Measurements from ENCODE around the gene TEX101. TPM values are rescaled to one million over a fixed set of nuclear protein-coding genes. Genes with fewer than 3 reads are reported as not detected.
"Not testable (repeated sequence)": the region's sequence is repeated elsewhere in the genome, so short reads cannot be mapped to it uniquely, and the experiment has no call there.

Gene TEX101, protein sequence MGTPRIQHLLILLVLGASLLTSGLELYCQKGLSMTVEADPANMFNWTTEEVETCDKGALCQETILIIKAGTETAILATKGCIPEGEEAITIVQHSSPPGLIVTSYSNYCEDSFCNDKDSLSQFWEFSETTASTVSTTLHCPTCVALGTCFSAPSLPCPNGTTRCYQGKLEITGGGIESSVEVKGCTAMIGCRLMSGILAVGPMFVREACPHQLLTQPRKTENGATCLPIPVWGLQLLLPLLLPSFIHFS
- under 1 TPM in 1 of 10 donors, not detected in 9; 0.19 TPM for polyA plus RNA-seq (ENCODE audit: insufficient read length in 10 of 10)
- long read RNA-seq, donor 1: 0 reads
- long read RNA-seq, donor 2: 0 reads
- long read RNA-seq, donor 3: 0 reads
- long read RNA-seq, donor 4: 0 reads
- long read RNA-seq, donor 5: 0 reads
- long read RNA-seq, donor 6: 0 reads
- long read RNA-seq, donor 7: 0 reads
- long read RNA-seq, donor 8: 0 reads
- long read RNA-seq, donor 9: 0 reads

GRCh38 chr19:43414554-43414953 lies at the start of gene TEX101:
TSS of gene TEX101 (plus strand) at chr19:43414890. CDS start at chr19:43415920, 1,030 bp downstream.
- no peak for DNase-seq

- DNase-seq: not testable (repeated sequence)
Measured at GRCh38 chr19:43365677-43366076, 49.0 kb upstream of the TEX101 start.

DNA sequence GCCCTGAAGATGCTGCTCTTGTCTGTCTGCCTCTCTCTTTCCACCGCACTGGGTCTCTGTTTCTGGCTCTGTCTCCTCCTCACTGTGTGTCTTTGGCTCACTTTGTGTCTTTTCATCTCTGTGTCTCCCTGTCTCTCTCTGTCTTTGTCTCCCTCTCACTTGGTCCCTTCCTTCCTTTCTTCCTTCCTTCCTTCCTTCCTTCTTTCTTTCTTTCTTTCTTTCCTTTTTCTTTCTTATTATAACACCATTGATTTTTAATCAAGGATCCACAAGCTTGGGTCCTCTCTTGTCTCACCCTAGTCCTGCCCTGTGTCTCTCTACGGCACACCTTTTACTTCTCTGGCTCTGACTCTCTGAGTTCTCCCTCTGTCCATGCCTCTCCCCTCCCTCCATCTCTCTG lies 46.9 kb upstream of the TEX101 start:
- no peak for DNase-seq

- DNase-seq: not testable (repeated sequence)
Measured at GRCh38 chr19:43368897-43369296, 45.8 kb upstream of the TEX101 start.

GRCh38 chr19:43371909-43372308 lies 42.8 kb upstream of the TEX101 start:
- DNase-seq: no peak

DNA sequence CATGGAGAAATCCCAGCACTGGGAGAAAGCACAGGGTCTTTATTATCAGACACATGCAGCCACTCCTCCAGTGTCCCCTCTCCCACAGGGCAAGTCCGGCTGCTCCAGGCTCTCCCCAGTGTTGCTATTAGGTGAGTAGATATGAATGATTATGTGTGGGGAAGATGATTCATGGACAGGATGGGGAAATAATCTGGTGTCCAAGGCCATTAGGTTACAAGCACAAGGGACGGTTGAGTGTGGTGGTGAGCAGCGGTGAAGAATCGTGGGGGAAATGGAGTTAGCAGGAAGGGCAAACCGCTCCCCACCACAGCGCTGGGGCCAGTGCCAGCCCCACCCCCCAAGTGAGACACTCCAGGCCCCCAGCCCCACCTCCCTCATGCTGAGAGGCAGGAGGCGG lies 42.2 kb upstream of the TEX101 start:
- DNase-seq: no peak

DNA sequence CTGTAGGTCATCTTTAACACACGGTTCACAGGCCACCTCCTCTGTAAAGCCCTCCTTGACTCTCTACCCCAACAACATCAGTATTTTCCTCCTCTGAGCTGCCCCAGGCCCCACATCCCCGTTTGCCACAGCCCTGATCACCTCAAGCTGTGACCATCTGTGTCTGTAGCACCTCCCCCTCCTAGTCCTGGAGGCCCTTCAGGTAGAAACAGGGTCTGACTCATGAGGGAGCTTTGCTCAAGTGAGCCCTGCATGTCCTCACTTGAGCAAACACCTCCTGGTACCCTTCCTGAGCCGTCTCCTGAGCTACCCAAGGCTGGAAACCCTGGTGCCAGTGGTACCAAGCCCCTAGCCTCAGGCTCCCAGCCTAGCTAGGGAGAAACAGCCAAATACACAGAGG lies 37.1 kb upstream of the TEX101 start:
- DNase-seq: not testable (repeated sequence)

GRCh38 chr19:43380008-43380407 lies 34.7 kb upstream of the TEX101 start:
- no peak for DNase-seq

GRCh38 chr19:43380771-43381386 lies 33.8 kb upstream of the TEX101 start:
- no peak for DNase-seq

- DNase-seq: not testable (repeated sequence)
Measured at GRCh38 chr19:43382586-43383216, 32.0 kb upstream of the TEX101 start.

DNA sequence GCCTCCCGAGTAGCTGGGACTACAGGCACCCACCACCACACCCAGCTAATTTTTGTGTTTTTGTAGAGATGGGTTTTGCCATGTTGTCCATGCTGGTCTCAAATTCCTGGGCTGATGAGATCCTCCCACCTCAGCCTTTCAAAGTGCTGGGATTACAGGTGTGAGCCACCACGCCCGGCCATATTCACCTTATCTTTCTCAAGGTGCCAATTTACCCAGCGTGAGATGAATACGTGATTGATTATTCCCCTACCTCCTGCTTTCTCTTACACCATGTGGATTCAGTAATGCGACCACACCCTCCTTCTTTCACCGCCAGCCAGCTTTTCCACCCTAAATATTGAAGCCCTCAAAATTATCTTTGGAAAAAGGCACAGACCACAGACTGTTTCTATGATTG lies 31.4 kb upstream of the TEX101 start:
- not testable (repeated sequence) for DNase-seq

DNA sequence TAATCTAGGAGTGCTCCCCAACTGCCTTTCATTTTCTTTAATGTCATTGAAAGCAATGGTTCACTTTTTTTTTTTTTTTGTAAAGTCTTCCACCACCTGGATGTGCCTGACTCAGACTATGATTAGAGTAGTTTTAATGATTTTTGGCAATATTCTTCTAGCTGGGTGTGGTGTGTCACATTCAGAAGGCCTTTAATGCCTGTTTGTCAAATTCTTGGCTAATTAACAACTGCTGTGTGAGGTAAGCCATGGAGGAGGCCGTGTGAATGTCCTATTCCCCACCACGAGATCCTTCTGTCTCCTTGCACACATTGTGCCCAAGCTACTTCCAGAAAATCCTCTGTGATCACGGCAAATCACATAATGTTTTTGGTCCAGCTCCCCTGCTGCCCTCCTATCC lies 30.9 kb upstream of the TEX101 start:
- DNase-seq: not testable (repeated sequence)

- not testable (repeated sequence) for DNase-seq
Measured at GRCh38 chr19:43390903-43391551, 23.7 kb upstream of the TEX101 start.

GRCh38 chr19:43391552-43391935 lies 23.1 kb upstream of the TEX101 start:
- DNase-seq: not testable (repeated sequence)

- not testable (repeated sequence) for DNase-seq
Measured at GRCh38 chr19:43393501-43393900, 21.2 kb upstream of the TEX101 start.

DNA sequence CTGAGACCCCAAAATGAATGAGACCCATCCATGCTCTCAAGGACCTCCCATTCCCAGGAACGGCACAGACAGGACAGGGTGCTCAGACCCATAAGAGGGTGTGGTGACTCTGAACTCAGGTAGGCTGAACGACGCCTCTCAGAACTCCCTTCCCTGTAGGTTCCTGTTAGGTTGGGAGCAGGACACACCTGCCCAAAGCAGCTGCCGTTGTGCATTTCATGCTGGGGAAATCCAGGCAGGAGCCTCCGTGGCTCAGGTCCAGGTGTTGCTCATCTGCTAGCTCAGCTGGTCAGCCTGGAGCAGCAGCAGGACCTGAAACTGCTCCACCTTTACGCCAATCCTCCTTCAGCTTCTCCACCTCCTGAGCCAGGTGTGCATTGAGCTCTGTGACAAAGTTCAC lies 19.1 kb upstream of the TEX101 start:
- no peak for DNase-seq

DNA sequence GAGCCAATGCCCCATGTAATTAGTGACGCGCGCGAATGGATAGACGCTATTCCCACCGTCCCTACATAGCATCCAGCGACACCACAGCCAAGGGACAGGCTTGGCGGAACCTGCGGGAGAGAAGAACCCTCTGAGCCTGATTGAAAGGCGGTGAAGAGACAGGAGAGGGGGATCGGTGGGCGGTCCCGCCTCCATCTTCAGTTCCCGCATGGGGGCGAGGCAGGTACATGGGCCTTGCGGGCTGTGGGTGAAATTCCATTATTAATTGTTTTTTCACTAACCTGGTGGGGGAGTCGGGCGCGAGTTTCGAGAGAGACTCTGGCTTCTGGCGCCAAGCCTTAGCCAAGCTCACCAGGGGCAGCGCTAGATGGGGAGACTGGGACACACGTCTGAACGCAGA lies 8.4 kb upstream of the TEX101 start:
- DNase-seq: no peak

- DNase-seq: no peak
Measured at GRCh38 chr19:43407416-43408005, 7.2 kb upstream of the TEX101 start.

GRCh38 chr19:43408043-43408442 lies 6.6 kb upstream of the TEX101 start:
- DNase-seq: no peak

GRCh38 chr19:43409415-43409814 lies 5.3 kb upstream of the TEX101 start:
- no peak for DNase-seq

GRCh38 chr19:43412441-43412840 lies 2.2 kb upstream of the TEX101 start:
- DNase-seq: no peak

Data from muscle of back (tissue), 13 donors.